ENCODE data around the gene IL19.

Gene IL19

GRCh38 chr1:206802401-206802800 is 31.8 kb downstream of the IL19 start:
- no peak for DNase-seq

- no peak for DNase-seq
Measured at GRCh38 chr1:206803221-206803730, 32.7 kb downstream of the IL19 start.

DNA sequence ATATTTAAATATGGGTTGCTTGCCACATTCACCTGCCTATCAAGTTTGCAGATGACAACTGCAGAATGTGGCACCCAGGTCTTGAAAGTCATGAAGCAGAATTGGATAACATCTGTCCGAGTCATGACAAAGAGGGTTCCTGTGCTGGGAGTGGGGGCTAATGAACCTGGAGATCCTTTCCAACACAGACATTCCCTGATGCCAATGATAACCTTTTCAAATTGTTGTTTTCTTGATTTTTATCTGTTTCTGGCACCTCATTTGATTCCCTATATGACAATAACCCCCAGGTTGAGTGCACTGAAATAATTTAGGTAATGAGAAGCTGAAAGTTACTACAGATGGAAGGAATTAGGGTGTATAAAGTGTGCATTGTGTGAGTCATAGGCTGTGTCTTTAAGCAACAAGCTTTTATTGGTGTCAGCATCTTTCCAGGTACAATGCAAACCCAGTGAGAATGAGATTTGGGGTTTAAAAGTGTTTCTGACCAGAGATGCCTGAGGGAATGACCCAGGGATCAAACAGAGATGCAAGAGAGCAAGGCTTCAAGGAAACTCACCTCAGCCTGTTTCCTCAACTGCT is 33.7 kb downstream of the IL19 start:
- no peak for DNase-seq

DNA sequence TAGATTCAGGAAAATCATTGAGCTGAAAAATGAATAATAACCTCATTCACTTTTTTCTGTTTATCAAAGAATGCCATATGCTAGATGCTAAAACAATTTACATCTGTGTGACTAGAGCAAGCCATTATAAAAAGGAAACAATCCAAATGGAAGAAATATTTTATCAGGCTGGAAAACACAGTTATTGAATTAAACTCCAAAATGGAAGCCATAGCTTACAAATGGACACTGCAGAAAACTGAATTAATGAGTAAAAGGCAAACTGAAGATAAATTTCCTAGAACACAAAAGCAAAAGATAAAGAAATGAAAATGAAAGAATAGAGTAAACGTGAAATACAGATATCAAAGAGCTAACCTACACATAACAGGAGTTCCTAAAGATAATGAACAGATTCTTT is 34.8 kb downstream of the IL19 start:
- no peak for DNase-seq

- no peak for DNase-seq
Measured at GRCh38 chr1:206808615-206809014, 38.0 kb downstream of the IL19 start.

DNA sequence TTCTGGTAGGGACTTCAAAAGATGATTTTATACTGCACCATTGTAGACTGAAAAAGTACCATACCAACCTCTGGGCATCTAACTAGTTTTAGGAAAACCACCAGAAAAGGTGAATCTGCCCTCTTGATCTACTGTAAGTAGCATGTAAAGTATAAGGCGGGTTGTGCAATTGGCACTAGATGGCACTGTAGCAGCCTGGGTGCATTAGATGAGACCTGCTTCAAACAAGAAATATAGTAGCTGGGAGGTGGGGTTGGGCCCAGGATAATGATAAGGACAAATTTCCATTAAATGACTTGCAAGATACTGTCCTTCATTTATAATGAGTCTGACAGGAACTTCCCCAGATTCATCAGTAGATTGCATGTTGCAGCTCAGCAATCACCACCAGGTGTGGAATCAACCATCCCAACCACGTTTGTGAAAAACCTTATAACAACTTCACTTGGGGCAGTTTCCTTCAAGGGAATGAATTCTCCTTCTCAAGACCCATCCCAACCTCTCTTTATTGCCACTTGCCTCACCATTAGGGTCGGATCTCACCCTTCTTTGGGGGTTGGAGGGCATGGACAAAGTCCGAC is 39.0 kb downstream of the IL19 start:
- no peak for DNase-seq

DNA sequence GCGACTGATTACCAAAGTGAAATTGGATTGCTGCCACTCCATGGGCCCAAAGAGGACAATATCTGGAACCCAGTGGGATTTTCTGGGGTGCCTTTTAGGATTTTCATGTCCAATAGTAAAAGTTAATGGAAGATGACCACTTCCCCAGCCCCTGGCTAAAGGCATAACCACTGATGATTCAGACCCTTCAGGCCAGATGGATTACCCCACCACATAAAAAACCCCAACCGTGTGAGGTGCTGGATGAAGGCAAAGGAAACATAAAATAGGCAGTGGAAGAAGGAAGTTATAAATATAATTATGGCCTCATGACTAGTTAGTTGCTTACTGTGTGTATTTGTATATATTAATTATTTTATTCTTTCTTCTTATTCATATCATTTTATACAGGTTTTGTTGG is 41.9 kb downstream of the IL19 start:
- no peak for DNase-seq

GRCh38 chr1:206814716-206815341 is 44.3 kb downstream of the IL19 start:
- peak; percentile 69 for DNase-seq

DNA sequence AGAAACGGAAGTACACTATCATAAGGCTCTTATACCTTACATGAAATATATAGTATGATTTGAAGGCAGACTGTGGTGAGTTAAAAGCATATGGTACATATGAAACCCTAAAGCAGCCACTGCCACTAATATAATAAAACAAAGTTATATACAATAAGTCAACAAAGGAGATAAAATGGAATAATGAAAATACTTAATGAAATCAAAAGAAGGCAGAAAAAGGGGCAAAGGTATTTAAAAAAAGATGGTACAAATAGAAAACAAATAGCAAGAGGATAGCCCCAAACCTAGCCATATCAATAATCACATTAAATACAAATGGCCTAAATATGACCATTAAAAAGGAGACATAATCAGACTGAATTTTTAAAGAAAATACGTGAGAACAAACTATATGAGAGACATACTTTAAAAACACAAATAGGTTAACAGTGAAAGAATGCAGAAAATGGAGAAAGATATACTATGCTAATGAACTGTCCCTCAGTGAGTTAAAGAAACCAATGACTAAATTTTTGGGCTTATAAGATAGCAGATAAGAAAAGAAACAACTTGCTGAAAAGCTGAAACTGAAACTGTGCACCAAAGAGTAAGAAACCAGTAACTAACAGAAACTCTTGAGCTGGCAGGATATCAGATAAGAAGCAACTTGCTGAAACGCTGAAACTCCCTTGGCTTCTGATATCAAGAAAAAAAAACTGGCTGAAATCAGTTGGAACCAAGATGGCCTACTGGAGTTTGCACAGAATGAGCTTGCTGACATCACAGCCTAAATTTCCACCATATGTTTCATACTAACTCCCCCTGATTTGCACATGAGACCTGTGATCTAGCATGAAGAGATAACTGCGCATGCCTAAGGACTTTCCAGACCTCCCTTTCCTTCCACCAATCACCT is 46.1 kb downstream of the IL19 start:
- DNase-seq, result no peak

GRCh38 chr1:206821493-206821892 is 50.9 kb downstream of the IL19 start:
- DNase-seq, result peak; percentile 11

GRCh38 chr1:206823727-206824126 is 53.2 kb downstream of the IL19 start:
- no peak for DNase-seq

DNA sequence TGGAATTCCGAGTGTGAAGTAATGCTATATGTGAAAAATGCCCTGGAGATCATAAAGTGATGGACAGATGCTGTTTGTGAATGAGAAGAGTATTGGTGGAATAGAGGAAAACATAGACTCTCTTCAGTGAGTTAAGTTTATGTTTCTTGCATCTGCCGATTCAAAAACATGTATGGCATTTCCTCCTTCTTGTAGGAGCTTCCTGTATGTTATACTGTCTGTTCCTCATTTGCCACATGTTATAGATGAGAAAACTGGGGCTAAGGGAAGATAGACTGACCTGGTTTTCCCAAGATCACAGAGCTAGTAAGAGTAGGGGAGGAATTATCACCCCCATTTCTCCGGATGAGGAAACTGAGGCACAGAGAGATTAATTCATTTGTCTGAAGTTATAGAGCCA is 53.8 kb downstream of the IL19 start:
- DNase-seq, result no peak

GRCh38 chr1:206826394-206826793 is 55.8 kb downstream of the IL19 start:
- peak; percentile 70 for DNase-seq

- DNase-seq, result no peak
Measured at GRCh38 chr1:206828061-206828460, 57.5 kb downstream of the IL19 start.

DNA sequence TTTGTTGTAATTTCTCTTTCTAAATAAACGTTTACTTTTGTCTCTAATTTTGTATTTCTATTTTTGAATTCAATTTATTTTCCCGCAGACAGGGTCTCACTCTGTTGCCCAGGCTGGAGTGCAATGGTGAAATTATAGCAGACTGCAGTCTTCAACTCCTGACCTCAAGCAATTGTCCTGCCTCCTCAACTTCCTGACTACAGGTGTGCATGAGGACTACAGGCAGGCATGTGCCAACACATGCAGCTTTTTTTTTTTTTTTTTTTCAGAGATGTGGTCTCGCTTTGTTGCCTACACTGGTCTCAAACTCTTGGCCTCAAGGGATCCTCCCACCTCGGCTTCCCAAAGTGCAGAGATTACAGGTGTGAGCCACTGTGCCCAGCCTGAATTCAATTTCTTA is 58.2 kb downstream of the IL19 start:
- DNase-seq, result no peak

GRCh38 chr1:206829282-206829681 is 58.7 kb downstream of the IL19 start:
- no peak for DNase-seq

GRCh38 chr1:206829875-206830274 is 59.3 kb downstream of the IL19 start:
- no peak for DNase-seq

DNA sequence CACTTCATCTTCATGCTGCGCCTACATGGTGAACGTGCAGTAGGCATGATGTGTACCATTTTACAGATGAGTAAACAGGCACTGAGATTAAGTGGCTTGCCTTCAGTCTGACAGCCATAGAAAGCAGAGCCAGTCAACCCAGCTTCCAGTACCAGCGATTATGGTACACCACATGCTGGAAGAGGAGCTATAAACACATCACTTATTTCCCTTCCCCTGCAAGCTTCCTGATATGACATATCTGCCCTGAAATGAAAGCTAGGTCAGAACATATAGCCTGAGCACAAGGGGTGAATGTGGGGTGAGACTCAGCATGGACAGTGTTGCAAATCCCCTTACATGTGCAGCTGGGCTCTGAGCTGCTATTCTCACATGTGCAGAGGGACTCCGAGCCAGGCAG is 61.1 kb downstream of the IL19 start:
- DNase-seq, result no peak

GRCh38 chr1:206832352-206832880 is 61.8 kb downstream of the IL19 start:
- no peak for DNase-seq

GRCh38 chr1:206833106-206833680 is 62.6 kb downstream of the IL19 start:
- no peak for DNase-seq

DNA sequence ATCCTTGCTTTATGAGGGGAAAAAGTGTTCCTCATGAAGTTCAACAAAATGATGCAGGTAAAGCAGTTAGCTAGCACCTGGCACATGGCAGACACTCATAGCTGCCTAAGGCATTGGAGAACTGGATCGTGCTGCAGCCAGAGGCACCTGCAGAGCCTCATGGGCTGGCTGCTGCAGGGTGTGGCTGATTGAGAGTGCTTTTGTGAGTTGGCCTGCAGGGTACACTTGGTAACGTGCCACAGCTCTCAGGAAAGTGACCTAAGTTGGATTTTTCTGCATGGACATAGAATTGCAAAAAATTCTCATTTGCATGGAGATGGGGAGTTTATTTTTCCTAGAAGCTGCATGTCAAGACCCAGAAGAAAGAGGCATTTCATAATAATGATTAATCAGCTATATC is 63.2 kb downstream of the IL19 start:
- DNase-seq, result peak; percentile 49

DNA sequence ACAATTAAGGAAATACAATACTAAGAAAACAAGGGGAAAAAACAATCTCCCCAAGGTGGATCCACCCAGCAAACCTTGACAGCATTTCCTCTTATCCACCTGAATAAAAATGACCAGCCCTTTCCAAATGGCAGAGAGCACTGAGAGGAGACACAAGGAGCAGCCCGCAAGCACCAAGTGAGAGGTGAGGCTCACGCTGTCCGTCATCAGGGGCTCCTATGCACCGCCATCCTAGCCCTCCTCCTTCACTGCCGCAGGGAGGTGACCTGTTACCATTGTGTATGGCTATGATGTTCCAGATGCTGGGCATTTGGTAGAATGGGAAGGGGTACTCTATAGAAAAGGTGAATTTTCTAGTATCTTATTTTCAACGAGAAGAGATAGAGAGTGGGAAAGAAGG is 63.6 kb downstream of the IL19 start:
- no peak for DNase-seq

DNA sequence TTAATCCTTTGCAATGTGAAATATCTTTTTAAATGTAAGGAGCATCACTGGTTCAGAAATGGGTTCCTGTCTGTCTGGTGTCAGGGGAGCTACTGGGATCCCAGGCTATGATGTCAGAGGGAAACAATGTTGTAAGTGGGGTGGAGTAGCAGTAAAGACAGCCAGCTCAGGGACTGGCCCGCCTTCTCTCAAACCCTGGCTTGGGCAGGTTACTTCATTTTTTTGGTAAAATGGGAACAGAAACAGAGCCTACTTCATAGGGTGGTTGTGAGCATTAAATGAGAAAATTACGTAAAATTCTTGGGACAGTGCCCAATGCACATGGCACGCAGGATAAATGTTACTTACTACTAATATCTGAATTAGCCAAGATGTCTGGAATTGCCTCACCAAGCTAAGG is 64.1 kb downstream of the IL19 start:
- no peak for DNase-seq
